HG03378 (cell line): ENCODE measurements around the gene APEX1.
"Not testable (repeated sequence)": the region's sequence is repeated elsewhere in the genome, so short reads cannot be mapped to it uniquely, and the experiment has no call there.

ENCODE experiments used
- ATAC-seq: cut with Tn5 transposase; IDR thresholded peaks from one replicate; pipeline ENCODE4 v1.9.1; 2021; ENCODE audit warnings: mild to moderate bottlenecking, moderate library complexity; ENCODE audit not compliant: unreplicated experiment

APEX1 gene

DNA sequence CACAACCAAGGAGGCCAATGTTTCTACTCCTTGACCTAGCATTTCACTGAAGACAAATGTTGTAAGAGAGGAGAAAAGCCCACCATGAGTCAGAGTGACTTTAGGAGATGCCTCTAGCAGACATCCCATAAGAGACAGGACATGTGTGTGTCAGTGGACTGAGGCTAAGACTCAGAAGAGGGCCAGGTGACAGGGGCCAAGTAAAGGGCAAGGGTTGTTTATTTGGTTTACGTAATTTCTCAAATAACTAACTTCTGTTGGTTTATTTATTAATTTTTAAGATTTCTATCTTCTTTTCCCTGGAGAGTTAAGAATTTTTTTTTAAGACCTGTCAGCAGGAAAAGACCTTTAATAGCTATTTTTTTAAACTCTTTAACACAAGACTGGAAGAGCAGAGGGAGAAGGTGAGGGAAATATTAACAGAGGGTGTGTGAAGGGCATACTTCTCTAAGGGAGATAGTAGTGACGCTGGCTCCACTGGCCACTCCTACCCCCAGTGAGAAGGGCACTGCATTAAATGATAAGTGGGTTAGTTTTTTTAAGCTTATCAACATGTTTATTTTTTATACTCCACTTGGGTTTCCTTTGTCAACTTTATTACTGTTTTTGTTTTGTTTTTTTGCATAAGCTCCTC, 17.6 kb downstream of the APEX1 start:
- no peak for ATAC-seq

DNA sequence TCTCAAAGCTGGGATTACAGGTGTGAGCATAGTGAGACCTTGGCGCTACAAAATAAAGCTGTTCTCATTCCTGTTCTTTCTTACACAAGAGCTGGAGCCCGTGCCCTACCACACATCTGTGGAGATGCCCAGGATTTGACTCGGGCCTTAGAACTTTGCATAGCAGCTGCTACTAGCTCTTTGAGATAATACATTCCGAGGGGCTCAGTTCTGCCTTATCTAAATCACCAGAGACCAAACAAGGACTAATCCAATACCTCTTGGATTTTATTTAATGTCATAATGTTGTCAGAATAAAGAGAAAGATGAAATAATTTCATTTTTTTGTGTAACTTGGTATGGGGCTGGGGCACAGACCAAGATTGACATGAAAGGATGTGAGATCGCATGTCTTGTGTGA, 21.8 kb downstream of the APEX1 start:
- ATAC-seq: no peak

DNA sequence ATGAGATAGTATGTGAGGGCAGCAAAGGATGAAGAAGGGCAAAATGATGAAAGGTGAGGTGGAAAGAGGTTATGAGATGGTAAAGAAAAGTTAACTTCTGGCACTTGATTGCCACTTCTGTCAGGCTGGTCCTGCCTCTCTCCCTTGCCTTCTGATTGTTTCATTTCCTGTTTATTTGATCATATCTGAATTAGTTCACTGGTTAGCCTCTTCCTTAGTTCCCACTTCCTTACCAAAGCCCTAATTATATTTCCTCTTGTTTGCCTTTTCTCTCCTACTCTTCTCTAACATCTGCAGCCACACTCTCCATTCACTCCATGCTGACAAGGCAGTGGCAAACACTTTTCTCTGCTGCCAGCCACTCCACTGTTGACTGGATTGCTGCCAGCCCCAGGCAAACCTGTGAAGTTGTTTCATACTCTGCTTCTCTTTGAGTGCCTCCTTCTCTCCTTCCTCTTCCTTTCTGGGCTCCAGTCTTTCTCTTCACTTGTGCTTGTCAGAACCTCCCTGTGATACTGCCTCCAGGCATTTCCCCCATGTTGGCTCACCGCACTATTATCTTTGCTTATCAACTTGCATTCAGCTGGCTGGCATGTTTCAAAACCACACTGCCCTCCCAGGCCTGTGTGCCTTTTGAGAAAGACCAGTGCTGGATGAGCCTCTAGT, 22.3 kb downstream of the APEX1 start:
- no peak for ATAC-seq

DNA sequence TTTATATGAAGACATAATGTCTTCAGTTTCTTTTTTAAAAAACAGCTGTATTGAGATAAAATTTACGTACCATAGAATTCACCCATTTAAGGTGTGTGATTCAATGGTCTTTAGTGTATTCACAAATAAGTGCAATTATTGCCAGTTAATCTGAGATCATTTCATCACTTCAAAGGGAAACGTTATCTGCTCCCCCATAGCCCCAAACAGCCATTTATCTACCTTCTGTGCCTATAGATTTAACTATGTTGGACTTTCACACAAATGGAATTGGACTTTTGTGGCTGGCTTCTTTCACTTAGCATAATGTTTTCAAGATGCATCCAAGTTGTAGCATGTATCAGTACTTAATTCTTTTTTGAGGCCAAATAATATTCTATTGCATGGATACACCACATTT, 23.9 kb downstream of the APEX1 start:
- no peak for ATAC-seq

DNA sequence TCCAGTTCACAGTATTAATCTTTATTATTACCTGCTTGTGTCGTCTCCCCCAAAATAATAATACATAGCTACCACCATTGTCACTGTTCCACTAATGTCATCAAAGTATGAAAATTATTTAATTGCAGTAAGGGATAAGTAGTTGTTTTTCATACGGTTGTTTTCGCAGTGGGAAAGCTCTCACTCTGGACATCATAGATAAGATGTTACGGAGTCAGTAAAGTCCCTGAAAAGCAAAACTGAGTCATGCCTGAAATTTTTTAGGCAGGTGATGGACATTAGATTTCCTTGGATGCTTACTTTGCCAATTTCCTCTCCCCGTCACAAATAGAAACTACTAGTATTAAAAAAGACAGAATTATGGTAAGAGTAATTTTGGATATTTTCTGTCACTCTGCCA, 27.4 kb downstream of the APEX1 start:
- no peak for ATAC-seq

DNA sequence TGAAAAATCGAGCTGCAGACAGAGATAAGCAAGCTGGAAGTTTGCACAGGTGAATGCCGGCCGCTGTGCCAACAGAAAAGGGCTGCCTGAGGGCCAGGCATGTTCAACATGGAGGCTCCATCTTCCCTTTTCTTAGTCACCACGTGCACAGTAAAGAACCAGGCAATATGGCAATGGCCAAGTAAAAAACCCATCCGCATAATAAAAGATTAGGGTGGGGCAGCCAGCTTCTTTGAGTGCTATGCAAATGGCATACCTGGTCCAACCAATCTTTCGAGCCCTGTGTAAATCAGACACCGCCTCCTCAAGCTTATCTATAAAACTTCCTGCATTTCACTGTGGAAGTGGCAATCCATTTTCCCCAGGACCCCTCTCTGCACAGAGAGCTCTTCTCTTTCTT, 30.9 kb downstream of the APEX1 start:
- ATAC-seq: no peak

DNA sequence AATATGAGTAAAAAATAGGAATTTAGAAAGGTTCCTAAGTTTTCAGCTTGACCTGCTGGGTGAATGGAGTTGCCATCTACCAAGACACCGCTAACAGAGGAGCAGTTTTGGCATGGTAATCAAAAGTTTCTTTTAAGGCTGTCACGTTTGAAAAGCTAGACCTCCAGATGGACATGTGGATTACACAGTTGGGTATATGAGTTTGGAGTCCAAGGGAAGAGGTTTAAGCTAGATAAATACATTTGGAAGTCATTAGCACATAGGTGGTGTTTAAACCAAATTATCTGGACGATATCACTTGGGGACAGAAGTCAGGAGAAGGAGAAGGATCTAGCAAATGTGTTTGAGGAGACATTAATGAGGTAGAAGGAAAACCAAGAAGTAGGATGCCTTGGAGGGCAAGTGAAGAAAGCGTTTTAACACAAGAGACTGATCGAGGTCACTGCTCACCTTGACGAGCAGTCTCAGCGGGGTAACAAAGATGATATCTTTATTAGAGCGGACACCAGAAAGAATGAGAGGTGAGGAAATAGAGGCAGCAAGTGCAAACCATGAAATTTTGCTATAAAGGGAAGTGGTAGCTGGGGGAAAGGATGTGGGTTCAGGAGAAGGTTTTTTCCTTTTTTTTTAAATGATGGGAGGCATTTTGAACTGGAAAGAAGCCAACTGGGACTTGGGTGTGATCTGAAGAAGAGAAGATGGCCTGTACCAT, 31.8 kb downstream of the APEX1 start:
- no peak for ATAC-seq

DNA sequence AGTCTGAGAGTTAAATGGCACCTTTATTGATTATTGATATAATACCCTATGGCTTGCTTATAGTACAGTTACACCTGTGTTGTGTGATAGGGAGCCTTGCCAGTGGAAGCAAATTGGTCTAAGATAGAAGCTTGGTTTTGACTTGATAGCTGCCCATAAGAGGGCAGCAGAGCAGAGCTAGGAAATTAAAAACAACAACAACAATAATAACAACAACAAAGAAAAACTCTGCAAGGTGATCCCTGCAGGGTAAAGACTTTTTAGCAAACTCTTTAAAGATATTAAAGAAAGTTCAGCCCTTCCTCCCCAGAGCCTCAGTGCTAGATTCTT, 32.3 kb downstream of the APEX1 start:
- ATAC-seq: no peak

DNA sequence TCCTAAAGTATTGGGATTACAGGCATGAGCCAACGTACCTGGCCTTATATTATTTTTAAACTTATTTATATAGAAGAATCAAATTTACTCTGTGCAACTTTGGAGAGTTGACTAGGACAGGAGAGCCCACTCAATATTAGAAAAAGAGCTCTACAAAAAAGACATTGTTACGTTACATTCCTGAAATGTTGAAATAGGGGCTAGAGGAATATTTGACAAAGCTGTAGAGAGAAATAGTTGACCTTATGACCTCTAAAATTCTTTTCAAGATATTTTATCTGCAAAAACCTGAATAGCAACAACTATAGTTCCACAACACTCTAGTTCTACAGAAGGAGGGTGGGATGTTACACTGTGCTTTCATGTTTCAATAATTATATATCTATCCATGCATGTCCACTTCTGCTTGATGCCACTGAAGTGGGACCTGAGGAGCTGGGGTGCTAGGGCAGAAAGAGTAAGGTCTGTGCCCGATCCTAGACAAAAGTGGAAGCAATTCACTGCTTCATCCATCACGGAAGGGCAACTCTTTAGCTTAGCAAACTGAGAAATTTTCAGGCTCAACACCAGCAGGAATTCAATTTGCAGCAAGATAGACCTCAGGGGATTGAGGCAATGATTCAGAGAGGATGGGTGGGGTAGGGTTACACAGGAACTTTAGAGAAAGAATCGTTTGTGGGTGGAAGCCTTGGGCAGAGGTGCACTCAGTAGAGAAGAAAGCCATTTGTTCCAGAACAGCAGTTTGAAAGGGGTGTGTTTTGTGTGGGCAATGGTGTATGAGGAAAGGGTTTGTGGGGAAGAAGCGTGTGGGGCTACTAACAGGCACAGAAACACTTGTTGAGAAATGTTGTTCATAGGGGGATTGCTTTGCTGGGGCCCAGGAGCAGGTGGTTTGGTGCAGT, 34.3 kb downstream of the APEX1 start:
- ATAC-seq: no peak

DNA sequence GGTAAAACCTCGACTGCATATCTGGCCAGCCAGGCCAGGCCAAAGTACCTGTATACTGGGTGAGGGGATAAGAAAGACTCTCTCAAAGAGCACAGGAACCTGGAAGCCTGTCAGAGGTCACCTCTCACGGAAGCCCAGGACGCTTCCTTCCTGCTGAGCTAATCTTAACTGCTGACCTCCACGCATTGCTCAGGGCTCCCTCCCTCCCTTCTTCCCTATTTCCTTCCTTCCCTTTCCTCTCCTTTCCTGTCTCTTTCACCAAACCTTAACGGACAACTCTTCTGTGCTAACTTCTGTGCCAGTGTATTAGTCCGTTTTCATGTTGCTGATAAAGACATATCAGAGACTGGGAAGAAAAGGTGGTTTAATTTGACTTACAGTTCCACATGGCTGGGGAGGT, 35.5 kb downstream of the APEX1 start:
- no peak for ATAC-seq

DNA sequence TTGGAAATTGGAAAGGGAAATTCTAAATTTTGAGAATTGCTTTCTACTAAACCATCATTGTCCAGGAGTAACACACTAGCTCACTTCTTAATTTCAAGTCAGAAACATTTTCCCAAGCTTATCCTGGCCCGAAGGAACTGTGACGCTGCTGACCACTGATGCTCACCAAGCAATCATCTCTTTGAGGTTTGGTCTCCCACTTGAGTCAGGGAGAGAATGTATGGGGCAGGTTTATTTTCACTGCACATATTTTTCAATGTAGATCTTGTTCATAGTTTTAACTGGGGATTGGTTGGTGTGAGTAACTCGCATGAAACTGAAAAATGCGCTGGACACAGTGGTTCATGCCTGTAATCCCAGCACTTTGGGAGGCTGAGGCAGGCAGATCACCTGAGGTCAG, 37.5 kb downstream of the APEX1 start:
- no peak for ATAC-seq

DNA sequence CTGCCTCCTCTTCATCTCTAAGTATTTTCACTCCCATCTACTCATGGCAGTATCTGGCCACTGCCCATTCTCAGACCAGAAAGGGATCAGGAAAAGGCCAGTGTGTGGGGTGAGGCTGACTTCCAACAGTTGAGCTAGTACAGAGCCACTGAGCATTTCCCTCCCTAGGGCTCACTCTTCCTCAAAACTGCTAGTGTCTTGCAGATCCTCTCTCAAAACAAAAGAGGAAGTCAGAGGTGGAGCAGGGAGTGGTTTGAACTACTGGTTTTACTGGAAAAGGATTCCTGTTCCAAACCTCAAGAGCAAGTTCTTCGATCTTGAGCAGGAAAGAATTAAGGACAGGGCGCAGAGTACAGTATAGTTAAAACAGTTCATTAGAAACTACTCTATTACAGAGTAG, 38.6 kb downstream of the APEX1 start:
- no peak for ATAC-seq

DNA sequence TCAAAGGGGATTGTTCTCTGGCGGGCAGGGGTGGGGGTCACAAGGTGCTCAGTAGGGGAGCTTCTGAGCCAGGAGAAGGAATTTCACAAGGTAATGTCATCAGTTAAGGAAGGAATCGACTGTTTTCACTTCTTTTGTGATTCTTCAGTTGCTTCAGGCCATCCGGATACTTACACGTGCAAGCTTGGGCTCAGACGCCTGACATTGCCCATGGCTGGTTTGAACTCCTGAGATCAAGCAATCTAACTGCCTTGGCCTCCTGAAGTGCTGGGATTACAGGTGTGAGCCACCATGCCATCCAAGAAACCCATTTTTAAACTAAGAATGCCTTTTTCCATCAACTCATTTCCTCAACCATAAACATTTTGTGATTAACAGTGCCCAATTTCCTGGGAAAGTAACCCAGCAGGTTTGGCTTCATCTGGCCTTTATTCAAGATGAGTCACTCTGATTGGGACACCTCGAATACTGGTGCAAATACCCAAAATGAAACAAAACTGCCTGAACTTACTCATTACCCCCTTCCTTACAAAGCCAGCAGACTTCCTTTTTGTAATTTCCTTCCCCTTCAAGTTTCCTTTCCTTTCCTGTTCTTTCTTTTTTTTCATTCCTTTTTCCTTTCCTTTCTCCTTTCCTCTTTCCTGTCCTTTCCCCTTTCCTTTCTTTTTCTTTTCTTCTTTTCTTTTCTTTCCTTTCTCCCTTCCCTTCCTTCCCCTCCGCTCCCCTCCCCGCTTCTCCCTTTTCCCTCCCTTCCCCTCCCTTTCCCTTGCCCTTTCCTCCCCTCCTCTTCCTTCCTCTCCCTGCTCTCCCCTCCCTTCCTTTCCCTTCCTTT, 40.1 kb downstream of the APEX1 start:
- ATAC-seq: no peak

DNA sequence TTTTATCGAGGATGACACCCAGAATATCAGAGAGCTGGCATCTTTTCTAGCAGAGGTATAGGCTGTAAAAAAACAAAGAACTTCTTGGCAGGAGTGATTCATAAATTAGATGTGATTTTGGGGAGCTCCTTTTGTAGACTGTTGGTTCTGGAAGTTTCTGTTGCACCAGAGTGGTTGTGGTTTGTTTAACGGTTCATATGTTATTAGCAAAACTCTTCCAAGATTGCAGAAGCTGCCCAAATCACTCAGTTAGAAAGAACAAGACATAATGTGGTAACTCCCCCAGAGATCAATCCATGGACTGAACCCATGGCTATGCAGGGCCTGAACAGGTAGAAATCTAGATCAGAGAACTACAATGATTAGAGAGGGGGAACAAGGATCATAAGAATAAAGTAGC, 43.6 kb downstream of the APEX1 start:
- ATAC-seq: no peak

DNA sequence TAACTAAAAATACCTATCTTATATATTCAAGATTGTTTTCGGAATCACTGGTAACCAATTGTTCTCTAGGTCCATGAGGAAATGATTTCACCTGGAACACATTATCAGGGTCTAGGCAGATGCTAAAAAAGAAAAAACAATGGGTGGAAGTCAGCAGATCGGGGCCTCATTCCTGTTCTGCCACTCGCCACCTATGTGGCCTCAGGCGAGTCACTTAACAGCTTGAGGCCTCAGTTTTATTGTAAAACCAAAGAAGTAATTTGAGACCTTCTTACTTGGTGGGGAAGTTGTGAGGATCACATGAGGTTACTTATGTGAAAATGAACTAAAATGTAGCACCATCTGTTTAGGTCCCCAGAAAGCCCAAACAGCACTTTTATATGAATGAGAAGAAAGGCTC, 44.1 kb downstream of the APEX1 start:
- no peak for ATAC-seq

DNA sequence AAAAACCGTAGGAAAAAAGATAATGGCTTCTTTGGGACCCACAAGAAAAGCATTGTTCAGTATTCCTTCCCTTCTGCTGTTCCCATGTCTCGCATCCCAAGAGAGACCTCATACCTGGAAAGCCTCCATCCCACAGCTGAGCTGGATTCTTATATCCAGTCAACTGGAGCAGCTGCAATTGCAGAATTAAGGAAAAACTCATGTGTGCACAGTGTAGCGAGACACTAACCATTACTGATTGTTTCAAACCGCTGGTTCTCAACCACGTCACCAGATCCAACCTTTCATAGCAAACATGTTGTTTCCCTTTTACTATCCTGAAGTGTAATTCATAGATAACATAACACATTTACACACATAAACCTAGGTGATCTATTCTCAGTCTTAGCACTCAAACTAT, 44.9 kb downstream of the APEX1 start:
- ATAC-seq: no peak

DNA sequence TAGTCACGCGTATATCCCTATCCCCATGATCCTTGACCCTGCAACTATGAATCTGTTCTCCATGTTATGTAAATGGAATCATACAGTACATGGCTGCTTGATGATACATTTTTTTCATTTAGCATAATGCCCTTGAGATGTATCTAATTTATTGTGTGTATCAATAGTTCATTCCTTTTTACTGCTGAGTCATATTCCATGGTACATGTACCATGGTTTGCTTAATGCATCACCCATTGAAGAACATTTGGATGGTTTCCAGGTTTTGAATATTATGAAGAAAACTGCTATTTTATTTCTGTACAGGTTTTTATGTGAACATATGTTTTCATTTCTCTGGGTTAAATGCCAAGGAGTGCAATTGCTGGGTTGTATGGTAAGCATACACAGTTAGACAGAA, 46.3 kb downstream of the APEX1 start:
- ATAC-seq: no peak

DNA sequence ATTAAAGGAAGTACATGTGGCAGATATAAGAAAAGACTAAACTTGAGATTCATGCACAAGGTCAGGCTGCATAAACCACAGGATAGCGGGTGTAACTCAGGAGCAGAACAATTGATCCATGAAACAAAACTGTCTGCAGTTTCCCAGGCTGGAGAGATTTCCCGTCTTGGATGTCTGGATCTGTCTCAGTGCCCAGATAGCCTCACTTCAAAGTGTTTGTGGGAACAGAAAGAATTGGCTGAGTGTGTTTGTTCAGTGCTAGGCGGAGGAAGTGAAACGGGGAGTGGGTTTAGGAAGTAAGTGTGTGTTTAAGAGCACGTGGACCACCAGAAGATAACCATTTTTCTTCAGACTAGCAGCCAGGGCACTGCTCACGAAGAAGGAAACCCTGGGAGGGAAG, 48.9 kb downstream of the APEX1 start:
- no peak for ATAC-seq

DNA sequence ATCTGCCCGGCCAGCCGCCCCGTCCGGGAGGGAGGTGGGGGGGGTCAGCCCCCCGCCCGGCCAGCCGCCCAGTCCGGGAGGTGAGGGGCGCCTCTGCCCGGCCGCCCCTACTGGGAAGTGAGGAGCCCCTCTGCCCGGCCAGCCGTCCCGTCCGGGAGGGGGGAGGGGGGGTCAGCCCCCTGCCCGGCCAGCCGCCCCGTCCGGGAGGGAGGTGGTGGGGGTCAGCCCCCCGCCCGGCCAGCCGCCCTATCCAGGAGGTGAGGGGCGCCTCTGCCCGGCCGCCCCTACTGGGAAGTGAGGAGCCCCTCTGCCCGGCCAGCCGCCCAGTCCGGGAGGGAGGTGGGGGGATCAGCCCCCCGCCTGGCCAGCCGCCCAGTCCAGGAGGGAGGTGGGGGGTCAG, 51.2 kb downstream of the APEX1 start:
- not testable (repeated sequence) for ATAC-seq

DNA sequence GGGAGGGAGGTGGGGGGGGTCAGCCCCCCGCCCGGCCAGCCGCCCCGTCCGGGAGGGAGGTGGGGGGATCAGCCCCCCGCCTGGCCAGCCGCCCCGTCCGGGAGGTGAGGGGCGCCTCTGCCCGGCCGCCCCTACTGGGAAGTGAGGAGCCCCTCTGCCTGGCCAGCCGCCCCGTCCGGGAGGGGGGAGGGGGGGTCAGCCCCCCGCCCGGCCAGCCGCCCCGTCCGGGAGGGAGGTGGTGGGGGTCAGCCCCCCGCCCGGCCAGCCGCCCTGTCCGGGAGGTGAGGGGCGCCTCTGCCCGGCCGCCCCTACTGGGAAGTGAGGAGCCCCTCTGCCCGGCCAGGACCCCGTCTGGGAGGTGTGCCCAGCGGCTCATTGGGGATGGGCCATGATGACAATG, 51.7 kb downstream of the APEX1 start:
- not testable (repeated sequence) for ATAC-seq
